Spleen (tissue), 11 donors: ENCODE measurements around the gene POP4. TPM values are rescaled to one million over a fixed set of nuclear protein-coding genes. Genes with fewer than 3 reads are reported as not detected.

Experiments used
- DNase-seq: peaks from one replicate; pipeline ENCODE4 v3.0.0-alpha.2; 2020
- H3K27ac ChIP-seq, 8 donors: fragments of 200-600 bp; sonication (generic) in 7 of 8; 1 replicate in 4 of 8; 2 replicates in 4 of 8; pipeline versions ENCODE4 v1.5.0 to v1.8.0; 2016 to 2021; ENCODE audit warnings: inconsistent platforms in 4 of 8, mild to moderate bottlenecking in 4 of 8, moderate library complexity in 1 of 8
- H3K27me3 ChIP-seq, 7 donors: fragments of 200-600 bp; sonication (generic) in 6 of 7; replicated peaks in 1 of 7; 1 replicate in 4 of 7; 2 replicates in 3 of 7; pipeline versions ENCODE4 v1.5.0 to v1.8.0; 2016 to 2021; ENCODE audit warnings: inconsistent platforms in 3 of 7, mild to moderate bottlenecking in 1 of 7
- H3K36me3 ChIP-seq, 6 donors: fragments of 200-600 bp; sonication (generic) in 5 of 6; 1 replicate in 4 of 6; 2 replicates in 2 of 6; pipeline versions ENCODE4 v1.5.0 to v1.8.0; 2016 to 2021; ENCODE audit warnings: inconsistent platforms in 2 of 6
- H3K4me1 ChIP-seq, 6 donors: fragments of 200-600 bp; sonication (generic) in 5 of 6; 1 replicate in 3 of 6; 2 replicates in 3 of 6; pipeline versions ENCODE4 v1.5.0 to v1.8.0; 2016 to 2021; ENCODE audit warnings: inconsistent platforms in 3 of 6
- H3K4me3 ChIP-seq, 8 donors: fragments of 200-600 bp; sonication (generic) in 7 of 8; 1 replicate in 4 of 8; 2 replicates in 4 of 8; pipeline versions ENCODE4 v1.5.0 to v1.8.0; 2016 to 2021; ENCODE audit warnings: inconsistent platforms in 4 of 8, mild to moderate bottlenecking in 4 of 8, moderate library complexity in 2 of 8
- H3K9me3 ChIP-seq, 8 donors: fragments of 200-600 bp; sonication (generic) in 7 of 8; 1 replicate in 4 of 8; 2 replicates in 4 of 8; pipeline versions ENCODE4 v1.5.0 to v1.8.0; 2016 to 2021; ENCODE audit warnings: inconsistent platforms in 4 of 8
- POLR2A ChIP-seq, 3 donors: fragments of 450-650 bp; IDR thresholded peaks; one replicate each; pipeline ENCODE4 v1.5.1; 2017; ENCODE audit warnings: antibody characterized with exemption in 3 of 3, mild to moderate bottlenecking in 1 of 3
- POLR2AphosphoS5 ChIP-seq, 3 donors: sonication (generic); formaldehyde crosslinking; IDR thresholded peaks; one replicate each; pipeline ENCODE4 v1.5.1; 2017; ENCODE audit warnings: antibody characterized with exemption in 3 of 3
- WGBS, 5 donors: extraction: QIAGEN DNeasy Blood & Tissue Kit in 3 of 5; methylation state at CpG; one replicate each; pipeline versions ENCODE4 v1.1.5 to v1.1.7; 2013 to 2018; 5-methylcytosine and 5-hydroxymethylcytosine counted together
- intact Hi-C: fragments of 100-400 bp; cut with DNase I; formaldehyde crosslinking; loops from one replicate; pipeline ENCODE4 v1.15.0; 2023; ENCODE audit warnings: low total_unique reads
- polyA plus RNA-seq, 3 donors: library from polyadenylated mRNA; stranded (reverse); fragments of 200-250 nt; gene quantifications; one replicate each; pipeline ENCODE4 v1.2.1, GENCODE V29; 2013
- total RNA-seq, 7 donors: library from RNA; depleted of rRNA in 3 of 7; stranded (reverse); fragments of >200 nt in 3 of 7; fragmentation: NEBNext Ultra II Directional in 4 of 7; extraction: Animal tissue kit (Norgen Biotek cat#: 25700) in 4 of 7; gene quantifications; one replicate each; pipeline versions ENCODE4 v1.1.0 to v1.2.1, GENCODE V29; 2016 to 2021
- TF ChIP-seq, protein P1 (sequence below), 11 experiments: fragments of 200-600 bp in 7 of 11; fragments of 450-650 bp in 4 of 11; sonication (generic) in 4 of 11; IDR thresholded peaks in 8 of 11; conservative IDR thresholded peaks in 3 of 11; 1 replicate in 7 of 11; 2 replicates in 4 of 11; pipeline versions ENCODE4 v1.4.0 to v1.8.0; 2016 to 2021; ENCODE audit warnings: antibody characterized with exemption in 11 of 11, inconsistent platforms in 4 of 11, mild to moderate bottlenecking in 1 of 11
- donor health status: healthy with polysubstance abuse.
- donor health status: DM: no; HTN: no; CAD: no; lungs with moderate emphysema.
- donor health status: DM: no; HTN: no; CAD: no.
- donor health status: Bipolar disorder and iron deficiency.
- donor health status: healthy.
- donor health status: DM: no; HTN: no; CAD: no.
- donor health status: DM: yes; HTN: yes; CAD: no.

The POP4 gene
- total and polyA plus RNA-seq, 10 donors: 49.3 to 73.1 (median 61.5) TPM

DNA sequence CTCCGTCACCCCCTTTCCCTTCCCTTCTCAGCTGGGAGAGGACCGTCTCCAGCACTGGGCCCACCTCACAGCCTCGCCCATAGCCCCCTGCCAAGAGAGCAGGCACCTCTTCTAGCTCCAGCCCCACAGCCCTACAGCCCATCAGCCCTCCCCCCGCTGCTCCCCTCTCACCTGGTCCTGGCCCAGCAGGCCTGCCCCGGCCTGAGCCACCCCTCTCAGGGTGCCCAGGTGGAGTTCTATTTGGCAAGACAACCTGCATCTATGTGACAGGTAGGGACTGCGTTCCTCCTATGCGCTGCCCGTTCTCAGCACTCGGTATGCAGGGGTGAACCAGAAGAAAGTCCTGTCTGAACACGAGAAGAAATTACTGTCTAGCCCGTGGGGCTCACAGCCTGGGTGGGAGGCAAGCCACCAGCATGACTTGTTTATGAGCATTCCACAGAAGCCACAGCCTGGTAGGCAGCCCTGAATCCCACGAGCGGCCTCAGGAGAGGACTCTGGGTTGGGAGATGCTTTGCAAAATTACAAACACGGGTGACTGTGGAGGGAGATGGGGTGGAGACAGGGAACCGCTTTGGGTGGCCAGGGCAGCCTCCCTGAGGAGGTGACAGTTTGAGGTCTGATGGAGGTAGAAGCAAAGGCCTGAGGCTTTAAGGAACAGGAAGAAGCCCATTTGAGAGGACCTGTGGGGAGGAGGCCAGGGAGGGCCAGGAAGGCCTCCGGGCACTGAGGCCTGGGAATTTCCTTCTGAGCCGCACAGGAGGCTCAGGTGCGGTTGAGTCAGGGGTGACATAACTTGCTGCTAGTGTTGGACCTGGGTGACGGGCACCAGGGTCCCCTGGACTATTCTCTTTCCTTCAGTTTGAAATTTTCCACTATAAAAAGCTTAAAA is 58.0 kb downstream of the POP4 start:
- H3K4me3 ChIP-seq: peak overlapping the region in 2 of 8 donors; percentile 89
- TF ChIP-seq POLR2A (IDR thresholded peaks at IDR 0.05) (no peak), POLR2AphosphoS5 (IDR thresholded peaks at IDR 0.05) (no peak)
- TF ChIP-seq, protein P1, sequence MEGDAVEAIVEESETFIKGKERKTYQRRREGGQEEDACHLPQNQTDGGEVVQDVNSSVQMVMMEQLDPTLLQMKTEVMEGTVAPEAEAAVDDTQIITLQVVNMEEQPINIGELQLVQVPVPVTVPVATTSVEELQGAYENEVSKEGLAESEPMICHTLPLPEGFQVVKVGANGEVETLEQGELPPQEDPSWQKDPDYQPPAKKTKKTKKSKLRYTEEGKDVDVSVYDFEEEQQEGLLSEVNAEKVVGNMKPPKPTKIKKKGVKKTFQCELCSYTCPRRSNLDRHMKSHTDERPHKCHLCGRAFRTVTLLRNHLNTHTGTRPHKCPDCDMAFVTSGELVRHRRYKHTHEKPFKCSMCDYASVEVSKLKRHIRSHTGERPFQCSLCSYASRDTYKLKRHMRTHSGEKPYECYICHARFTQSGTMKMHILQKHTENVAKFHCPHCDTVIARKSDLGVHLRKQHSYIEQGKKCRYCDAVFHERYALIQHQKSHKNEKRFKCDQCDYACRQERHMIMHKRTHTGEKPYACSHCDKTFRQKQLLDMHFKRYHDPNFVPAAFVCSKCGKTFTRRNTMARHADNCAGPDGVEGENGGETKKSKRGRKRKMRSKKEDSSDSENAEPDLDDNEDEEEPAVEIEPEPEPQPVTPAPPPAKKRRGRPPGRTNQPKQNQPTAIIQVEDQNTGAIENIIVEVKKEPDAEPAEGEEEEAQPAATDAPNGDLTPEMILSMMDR (IDR thresholded peaks at IDR 0.05 in 8 of 11, conservative IDR thresholded peaks at IDR 0.05 in 3 of 11): no peak
- H3K27ac ChIP-seq: peak overlapping the region in 6 of 8 donors; percentile 52 to 93 (median 87)
- intact Hi-C loops: loop anchor here (10.0 kb wide), 2 partner anchors 49 to 51 kb away; partner anchors contain the start of gene C19orf12
- H3K4me1 ChIP-seq: peaks cover 32 to 71% (median 57%) of the 10 kb centered on the region in 6 donors
- DNase-seq: no peak
- H3K9me3 ChIP-seq: no peaks in the 10 kb centered on the region
- 85 to 92% (median 90%) methylated on average over 19 of the region's 19 CpGs for WGBS, 5 donors
- no peaks in the 10 kb centered on the region for H3K27me3 ChIP-seq
- no peaks in the 10 kb centered on the region for H3K36me3 ChIP-seq

DNA sequence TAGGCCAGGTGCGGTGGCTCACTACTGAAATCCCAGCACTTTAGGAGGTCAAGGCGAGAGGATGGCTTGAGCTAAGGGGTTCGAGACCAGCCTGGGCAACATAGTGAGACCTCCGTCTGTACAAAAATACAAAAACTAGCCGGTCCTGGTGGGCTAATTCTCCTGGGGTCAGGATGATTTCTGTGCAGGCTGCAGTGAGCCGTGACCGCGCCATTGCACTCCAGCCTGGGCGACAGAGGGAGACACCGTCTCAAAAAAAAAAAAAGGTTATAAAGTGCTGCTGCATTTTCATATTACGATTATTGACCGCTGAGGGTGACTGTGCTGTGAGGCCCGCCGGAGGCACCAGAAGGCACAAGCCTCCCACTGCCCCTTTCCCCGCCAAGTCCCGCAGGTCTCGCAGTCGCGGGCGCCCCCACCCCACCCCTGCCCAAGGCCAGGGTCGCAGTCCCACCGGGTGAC is 58.7 kb downstream of the POP4 start:
- Histone ChIP-seq H3K4me3 (peak overlapping the region; percentile 76 to 98 (median 84)), H3K27me3 (no peaks in the 10 kb centered on the region), H3K4me1 (peaks cover 37 to 78% (median 64%) of the 10 kb centered on the region in 6 donors), H3K27ac (peak overlapping the region; percentile 52 to 93 (median 84)), H3K36me3 (peaks cover 0 to 6% (median 0%) of the 10 kb centered on the region in 6 donors), H3K9me3 (no peaks in the 10 kb centered on the region)
- WGBS, 5 donors: 21 to 29% (median 26%) methylated on average over 16 to 22 of the region's 22 CpGs
- intact Hi-C loops: loop anchor here (10.0 kb wide), 2 partner anchors 50 kb away; partner anchors contain the start of gene C19orf12
- no peak for DNase-seq
- no peak for TF ChIP-seq POLR2A (IDR thresholded peaks at IDR 0.05)
- TF ChIP-seq, protein P1 (IDR thresholded peaks at IDR 0.05 in 8 of 11, conservative IDR thresholded peaks at IDR 0.05 in 3 of 11): peak in 9 of 11 experiments; percentile 24 to 56 (median 42)

DNA sequence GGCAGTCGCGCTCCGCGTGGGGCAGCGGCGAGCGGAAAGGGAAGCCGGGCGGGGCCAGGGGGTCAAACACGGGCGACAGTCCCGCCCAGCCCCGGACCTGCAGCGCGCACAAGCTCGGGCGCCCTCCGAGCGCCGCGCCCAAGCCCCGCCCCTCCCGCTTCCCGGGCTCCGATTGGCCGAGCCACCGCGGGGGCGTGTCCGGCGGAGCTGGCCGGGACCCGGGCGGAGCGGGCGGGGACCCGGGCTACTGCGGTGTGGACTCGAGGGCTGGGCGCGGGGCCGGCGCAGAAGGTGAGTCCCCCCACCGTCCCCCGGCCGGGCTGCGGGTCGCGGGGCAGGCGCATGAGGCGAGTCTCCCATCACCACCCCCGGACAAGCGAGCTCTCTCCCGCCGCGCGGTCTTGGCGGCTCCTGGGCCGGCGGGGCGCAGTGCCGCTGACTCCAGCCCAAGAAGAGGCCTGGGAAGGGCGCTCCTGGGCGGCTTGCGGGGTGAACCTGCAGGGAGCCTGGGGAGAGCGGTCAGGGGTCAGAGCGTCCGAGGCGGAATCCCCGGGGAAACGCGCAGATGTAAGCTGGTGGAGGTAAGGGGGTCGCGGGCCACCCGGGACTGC is 59.2 kb downstream of the POP4 start, which contains the start of gene PLEKHF1:
TSS of gene PLEKHF1 (plus strand) at position 247 of the 611 bp plus-strand sequence. CDS start 8,379 bp downstream, outside the sequence.
- WGBS, 5 donors: 1 to 2% (median 1%) methylated on average over 54 to 75 of the region's 75 CpGs; no CpG with 5 or more reads in 1 of the 5 donors
- intact Hi-C loops: loop anchor here (10.0 kb wide), 2 partner anchors 49 to 51 kb away; partner anchors contain the start of gene C19orf12
- Histone ChIP-seq H3K36me3 (peaks cover 0 to 6% (median 0%) of the 10 kb centered on the region in 6 donors), H3K4me3 (peak within 1 kb of the TSS; percentile 76 to 98 (median 84)), H3K9me3 (no peaks in the 10 kb centered on the region), H3K27ac (peak within 1 kb of the TSS; percentile 52 to 93 (median 84)), H3K27me3 (no peaks in the 10 kb centered on the region), H3K4me1 (peaks cover 38 to 83% (median 69%) of the 10 kb centered on the region in 6 donors)
- DNase-seq: peak; percentile 97
- peak; percentile 74 to 80 (median 80) for TF ChIP-seq POLR2AphosphoS5 (IDR thresholded peaks at IDR 0.05)
- TF ChIP-seq POLR2A (IDR thresholded peaks at IDR 0.05): no peak
- TF ChIP-seq, protein P1 (IDR thresholded peaks at IDR 0.05 in 8 of 11, conservative IDR thresholded peaks at IDR 0.05 in 3 of 11): no peak
